Suprapubic skin (tissue), 4 donors: ENCODE measurements around the gene VMA21.

Source experiments
- EP300 ChIP-seq: sonication (generic); formaldehyde crosslinking; IDR thresholded peaks from one replicate; pipeline ENCODE4 v1.6.1; 2017; ENCODE audit warnings: antibody characterized with exemption
- POLR2A ChIP-seq, 2 donors: fragments of 450-650 bp; IDR thresholded peaks; one replicate each; pipeline ENCODE4 v1.6.1; 2017; ENCODE audit warnings: antibody characterized with exemption in 2 of 2, mild to moderate bottlenecking in 2 of 2, moderate library complexity in 2 of 2
- POLR2AphosphoS5 ChIP-seq, 3 donors: sonication (generic); formaldehyde crosslinking; IDR thresholded peaks; one replicate each; pipeline ENCODE4 v1.6.1; 2017; ENCODE audit warnings: antibody characterized with exemption in 3 of 3

DNA sequence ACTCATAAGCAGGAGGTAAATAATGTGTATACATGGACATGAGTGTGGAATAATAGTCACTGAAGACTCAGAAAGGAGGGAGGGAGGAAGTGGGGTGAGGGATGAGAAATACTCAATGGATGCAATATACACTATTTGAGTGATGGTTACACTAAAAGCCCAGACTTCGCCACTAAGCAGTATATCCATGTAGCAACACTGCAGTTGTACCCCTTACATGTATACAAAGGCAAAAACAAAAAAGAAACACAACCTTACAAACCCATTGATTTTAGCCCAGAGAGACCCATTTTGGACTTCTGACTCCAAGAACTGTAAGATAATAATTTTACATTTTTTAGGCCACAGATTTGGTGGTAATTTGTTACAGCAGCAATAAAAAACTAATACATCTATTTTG lies 51.5 kb downstream of the VMA21 start:
- TF ChIP-seq POLR2A (IDR thresholded peaks at IDR 0.05) = no peak
- no peak for TF ChIP-seq EP300
- no peak for TF ChIP-seq POLR2AphosphoS5 (IDR thresholded peaks at IDR 0.05)
